B cell (primary cell): ENCODE results near the gene KCTD20. TPM values are rescaled to one million over a fixed set of nuclear protein-coding genes. Genes with fewer than 3 reads are reported as not detected.

ENCODE experiments used
- ATAC-seq: fragments of 200-7000 bp; cut with Tn5 transposase; one replicate; pipeline ENCODE4 v1.10.0; 2021; ENCODE audit warnings: low read depth, mild to moderate bottlenecking, moderate number of reproducible peaks, moderate library complexity
- CTCF ChIA-PET: fragments of 350-600 bp; sonication (Branson Sonifier 250); formaldehyde crosslinking; loops from one replicate; lab custom pipeline; 2021; ENCODE audit warnings: antibody characterized with exemption, inconsistent platforms; lab: Charles Lee
- POLR2A ChIA-PET: fragments of 350-600 bp; sonication (Branson Sonifier 250); formaldehyde crosslinking; loops from one replicate; lab custom pipeline; 2021; ENCODE audit warnings: antibody characterized with exemption; lab: Charles Lee
- DNase-seq: peaks from one replicate; pipeline ENCODE4 v3.0.0; 2013
- H2AFZ ChIP-seq: 2 replicates; pipeline ENCODE4 v1.6.1; 2012; ENCODE audit warnings: mild to moderate bottlenecking, low read depth, low read length; ENCODE audit not compliant: insufficient read depth, poor library complexity, severe bottlenecking
- H3K27ac ChIP-seq, 2 donors: 1 replicate in 1 of 2; 2 replicates in 1 of 2; pipeline ENCODE4 v1.5.1; 2012 to 2013; ENCODE audit warnings: low read length in 2 of 2, mild to moderate bottlenecking in 2 of 2, moderate library complexity in 1 of 2
- H3K27me3 ChIP-seq, 4 experiments: fragments of 200-600 bp in 1 of 4; sonication (generic) in 1 of 4; replicated peaks in 1 of 4; 1 replicate in 2 of 4; 2 replicates in 2 of 4; pipeline versions ENCODE4 v1.6.1 to v1.7.0; 2013 to 2016; ENCODE audit warnings: low read length in 3 of 4, mild to moderate bottlenecking in 2 of 4, mixed read lengths in 1 of 4, moderate library complexity in 1 of 4; ENCODE audit not compliant: insufficient read depth in 4 of 4, control insufficient read depth in 3 of 4; ENCODE audit errors: control extremely low read depth in 1 of 4
- H3K36me3 ChIP-seq, 2 experiments: replicated peaks in 1 of 2; 1 replicate in 1 of 2; 2 replicates in 1 of 2; pipeline versions ENCODE4 v1.6.1 to v1.7.1; 2013; ENCODE audit warnings: low read length in 1 of 2; ENCODE audit not compliant: insufficient read depth in 2 of 2, control insufficient read depth in 1 of 2; ENCODE audit errors: control extremely low read depth in 1 of 2, extremely low read depth in 1 of 2
- H3K4me1 ChIP-seq, 2 donors: fragments of 200-600 bp in 1 of 2; sonication (generic) in 1 of 2; 1 replicate in 1 of 2; 2 replicates in 1 of 2; pipeline versions ENCODE4 v1.5.1 to v1.6.1; 2013 to 2017; ENCODE audit warnings: low read length in 2 of 2; ENCODE audit not compliant: control insufficient read depth in 2 of 2, insufficient read depth in 2 of 2
- H3K4me2 ChIP-seq: replicated peaks from 2 replicates; pipeline ENCODE3; 2012; ENCODE audit warnings: mild to moderate bottlenecking, low read depth, low read length; ENCODE audit not compliant: poor library complexity, severe bottlenecking
- H3K4me3 ChIP-seq, 5 experiments: fragments of 200-600 bp in 1 of 5; sonication (generic) in 1 of 5; 1 replicate in 3 of 5; 2 replicates in 2 of 5; pipeline versions ENCODE4 v1.5.1 to v1.7.0; 2011 to 2016; ENCODE audit warnings: low read length in 4 of 5, mild to moderate bottlenecking in 4 of 5, low read depth in 2 of 5, control low read depth in 1 of 5, moderate library complexity in 1 of 5; ENCODE audit not compliant: insufficient read depth in 1 of 5; ENCODE audit errors: control extremely low read depth in 1 of 5, extremely low read depth in 1 of 5
- H3K79me2 ChIP-seq: fragments of 200-600 bp; sonication (generic); one replicate; pipeline ENCODE4 v1.6.0; 2016; ENCODE audit warnings: low read length; ENCODE audit not compliant: control insufficient read depth, insufficient read depth
- H3K9ac ChIP-seq: fragments of 200-600 bp; sonication (generic); 2 replicates; pipeline ENCODE4 v1.6.1; 2017; ENCODE audit warnings: mild to moderate bottlenecking, low read length, moderate library complexity
- H3K9me3 ChIP-seq, 3 donors: one replicate each; pipeline versions ENCODE4 v1.6.1 to v1.7.1; 2013; ENCODE audit warnings: low read length in 2 of 3; ENCODE audit not compliant: control insufficient read depth in 2 of 3, insufficient read depth in 1 of 3; ENCODE audit errors: control extremely low read depth in 1 of 3
- H4K20me1 ChIP-seq: 2 replicates; pipeline ENCODE4 v1.6.0; 2012; ENCODE audit warnings: mild to moderate bottlenecking, low read length; ENCODE audit not compliant: insufficient read depth, control insufficient read depth, poor library complexity, severe bottlenecking
- H3K27ac Mint-ChIP-seq: one replicate; pipeline ENCODE4 v1.8.0; 2021; ENCODE audit warnings: mixed read lengths
- H3K27me3 Mint-ChIP-seq: one replicate; pipeline ENCODE4 v1.8.0; 2021; ENCODE audit warnings: mixed read lengths
- H3K4me1 Mint-ChIP-seq: one replicate; pipeline ENCODE4 v1.8.0; 2021; ENCODE audit warnings: mixed read lengths
- H3K4me3 Mint-ChIP-seq: one replicate; pipeline ENCODE4 v1.8.0; 2021; ENCODE audit warnings: mixed read lengths
- H3K9me3 Mint-ChIP-seq: one replicate; pipeline ENCODE4 v1.8.0; 2022; ENCODE audit warnings: mixed read lengths; ENCODE audit not compliant: insufficient read depth
- EZH2 ChIP-seq: IDR thresholded peaks from 2 replicates; pipeline ENCODE4 v1.6.1; 2012; ENCODE audit warnings: borderline replicate concordance, low read depth, mild to moderate bottlenecking, moderate library complexity, low read length; ENCODE audit not compliant: insufficient read depth, poor library complexity, severe bottlenecking
- WGBS: methylation state at CpG from one replicate; pipeline ENCODE4 v1.1.5; 2013; ENCODE audit warnings: missing lambda C conversion rate; ENCODE audit not compliant: insufficient coverage; 5-methylcytosine and 5-hydroxymethylcytosine counted together
- intact Hi-C: fragments of 100-400 bp; cut with micrococcal nuclease; formaldehyde crosslinking; loops from one replicate; pipeline ENCODE4 v1.10.0; 2022
- polyA plus RNA-seq: library from polyadenylated mRNA; depleted of rRNA; stranded (reverse); fragments of >200 nt; gene quantifications from 2 replicates; pipeline ENCODE4 v1.2.3, GENCODE V29; 2012
- total RNA-seq, 2 donors: library from RNA; stranded (reverse); fragments of 120-200 nt in 1 of 2; gene quantifications; 1 replicate in 1 of 2; 2 replicates in 1 of 2; pipeline versions ENCODE4 v1.2.3 to v1.2.4, GENCODE V29; 2013 to 2022
- TF ChIP-seq, protein P1 (sequence below): fragments of 200-600 bp; IDR thresholded peaks from one replicate; pipeline ENCODE4 v1.8.0; 2022; ENCODE audit warnings: antibody characterized with exemption, mild to moderate bottlenecking

Gene KCTD20
- total and polyA plus RNA-seq, 2 donors (not counting 1 experiment from before 2014, with no cell fraction given): 19.5 to 37.5 TPM

DNA sequence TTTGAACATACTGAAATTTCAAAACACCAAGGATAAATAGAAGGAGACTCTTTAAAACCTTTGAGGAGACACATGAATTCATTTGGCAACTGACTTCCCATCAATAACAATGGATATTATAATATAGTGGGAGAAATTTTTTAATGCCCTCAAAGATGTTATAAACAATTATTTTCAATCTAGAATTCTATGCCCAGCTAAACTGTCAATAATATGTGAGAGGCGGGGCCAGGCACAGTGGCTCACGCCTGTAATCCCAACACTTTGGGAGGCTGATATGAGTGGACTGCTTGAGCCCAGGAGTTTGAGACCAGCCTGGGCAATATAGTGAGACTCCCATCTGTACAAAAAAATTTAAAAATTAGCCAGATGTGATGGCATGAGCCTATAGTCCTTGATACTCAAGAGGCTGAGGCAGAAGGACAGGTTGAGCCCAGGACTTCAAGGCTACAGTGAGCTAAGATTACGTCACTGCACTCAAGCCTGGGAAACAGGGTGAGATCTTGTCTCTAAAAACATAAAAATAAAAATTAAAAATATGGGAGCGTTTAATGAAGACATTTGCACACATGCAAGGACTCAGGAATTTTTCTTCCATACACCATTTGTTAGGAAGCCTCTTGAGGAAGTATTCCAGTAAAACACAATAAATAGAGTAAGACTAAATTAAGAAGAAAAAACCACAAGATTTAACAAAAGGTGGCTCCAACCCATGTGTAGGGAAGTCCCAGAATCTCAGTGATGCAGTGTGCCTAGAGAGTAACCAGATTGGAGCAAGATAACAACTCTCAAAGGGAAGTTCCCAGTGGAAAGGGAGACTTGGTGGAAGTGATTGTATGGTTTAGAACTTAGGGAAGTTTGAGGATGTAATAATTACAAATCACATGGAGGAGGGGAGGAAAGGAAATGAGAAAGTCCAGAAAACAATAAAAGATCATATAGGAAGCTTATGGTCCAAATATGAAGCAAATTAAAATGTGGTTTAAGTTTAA is 29.0 kb upstream of the KCTD20 start:
- H3K27me3 ChIP-seq: no peaks in the 10 kb centered on the region
- H3K4me3 Mint-ChIP-seq: no peak overlapping the region
- no peaks in the 10 kb centered on the region for H4K20me1 ChIP-seq
- peaks cover 2% of the 10 kb centered on the region for H3K9me3 Mint-ChIP-seq
- H3K4me3 ChIP-seq: no peak overlapping the region
- intact Hi-C loops: no loop called here
- H3K4me2 ChIP-seq: no peak overlapping the region
- no peaks in the 10 kb centered on the region for H3K79me2 ChIP-seq
- ATAC-seq (no peak), DNase-seq (no peak)
- no peak overlapping the region for H3K27ac ChIP-seq
- H3K4me1 ChIP-seq: no peaks in the 10 kb centered on the region
- POLR2A ChIA-PET: no interaction called here
- peaks cover 17% of the 10 kb centered on the region for H3K27me3 Mint-ChIP-seq
- H3K9me3 ChIP-seq: peaks cover 0 to 8% (median 0%) of the 10 kb centered on the region in 3 donors
- TF ChIP-seq, protein P1, sequence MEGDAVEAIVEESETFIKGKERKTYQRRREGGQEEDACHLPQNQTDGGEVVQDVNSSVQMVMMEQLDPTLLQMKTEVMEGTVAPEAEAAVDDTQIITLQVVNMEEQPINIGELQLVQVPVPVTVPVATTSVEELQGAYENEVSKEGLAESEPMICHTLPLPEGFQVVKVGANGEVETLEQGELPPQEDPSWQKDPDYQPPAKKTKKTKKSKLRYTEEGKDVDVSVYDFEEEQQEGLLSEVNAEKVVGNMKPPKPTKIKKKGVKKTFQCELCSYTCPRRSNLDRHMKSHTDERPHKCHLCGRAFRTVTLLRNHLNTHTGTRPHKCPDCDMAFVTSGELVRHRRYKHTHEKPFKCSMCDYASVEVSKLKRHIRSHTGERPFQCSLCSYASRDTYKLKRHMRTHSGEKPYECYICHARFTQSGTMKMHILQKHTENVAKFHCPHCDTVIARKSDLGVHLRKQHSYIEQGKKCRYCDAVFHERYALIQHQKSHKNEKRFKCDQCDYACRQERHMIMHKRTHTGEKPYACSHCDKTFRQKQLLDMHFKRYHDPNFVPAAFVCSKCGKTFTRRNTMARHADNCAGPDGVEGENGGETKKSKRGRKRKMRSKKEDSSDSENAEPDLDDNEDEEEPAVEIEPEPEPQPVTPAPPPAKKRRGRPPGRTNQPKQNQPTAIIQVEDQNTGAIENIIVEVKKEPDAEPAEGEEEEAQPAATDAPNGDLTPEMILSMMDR: no peak
- TF ChIP-seq EZH2: no peak
- no peak overlapping the region for H3K9ac ChIP-seq
- no peak overlapping the region for H2AFZ ChIP-seq
- no peaks in the 10 kb centered on the region for H3K4me1 Mint-ChIP-seq
- H3K36me3 ChIP-seq: no peaks in the 10 kb centered on the region
- no peak overlapping the region for H3K27ac Mint-ChIP-seq
- CTCF ChIA-PET: no interaction called here
- WGBS: no CpG with 5 or more reads among the region's 4 CpGs

DNA sequence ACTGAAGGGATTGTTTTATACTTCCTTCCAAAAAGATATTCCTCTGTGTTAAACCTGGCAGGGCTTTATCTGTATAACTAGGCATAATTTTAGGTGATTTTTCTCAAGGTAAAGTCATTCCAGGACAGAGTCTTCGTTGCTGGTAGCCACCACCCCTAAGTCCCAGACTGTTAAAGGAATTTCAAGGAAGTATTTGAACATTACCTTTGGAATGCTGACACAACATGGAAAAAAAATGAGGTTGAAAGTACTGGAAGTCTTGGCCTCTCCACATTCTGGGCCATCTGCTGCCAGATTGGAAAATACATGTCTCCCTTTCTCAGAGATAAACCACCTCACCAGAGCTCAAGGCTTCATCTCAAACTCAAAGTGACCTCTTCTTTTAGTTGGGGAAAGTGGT is 28.3 kb upstream of the KCTD20 start:
- intact Hi-C loops: no loop called here
- Histone ChIP-seq H3K4me3 (no peak overlapping the region), H2AFZ (no peak overlapping the region), H4K20me1 (no peaks in the 10 kb centered on the region), H3K27me3 (no peaks in the 10 kb centered on the region), H3K9ac (no peak overlapping the region), H3K79me2 (no peaks in the 10 kb centered on the region), H3K27ac (no peak overlapping the region), H3K9me3 (peaks cover 0 to 8% (median 0%) of the 10 kb centered on the region in 3 donors), H3K4me2 (no peak overlapping the region), H3K4me1 (no peaks in the 10 kb centered on the region), H3K36me3 (no peaks in the 10 kb centered on the region)
- WGBS: no CpG with 5 or more reads among the region's 1 CpG
- peaks cover 2% of the 10 kb centered on the region for H3K9me3 Mint-ChIP-seq
- H3K4me3 Mint-ChIP-seq: no peak overlapping the region
- CTCF ChIA-PET: no interaction called here
- ATAC-seq (no peak), DNase-seq (no peak)
- peaks cover 12% of the 10 kb centered on the region for H3K27me3 Mint-ChIP-seq
- POLR2A ChIA-PET: no interaction called here
- H3K27ac Mint-ChIP-seq: no peak overlapping the region
- no peak for TF ChIP-seq EZH2
- TF ChIP-seq, protein P1: no peak
- no peaks in the 10 kb centered on the region for H3K4me1 Mint-ChIP-seq
